NCI-H345 treated with DMSO at 0.1 percent for 48 hours (cell line): ENCODE results near the gene NCAPD2.

Experiments
- DNase-seq: peaks from one replicate; lab custom pipeline; 2025; ENCODE audit not compliant: unreplicated experiment; lab: John Stamatoyannopoulos, UW

The NCAPD2 gene

DNA sequence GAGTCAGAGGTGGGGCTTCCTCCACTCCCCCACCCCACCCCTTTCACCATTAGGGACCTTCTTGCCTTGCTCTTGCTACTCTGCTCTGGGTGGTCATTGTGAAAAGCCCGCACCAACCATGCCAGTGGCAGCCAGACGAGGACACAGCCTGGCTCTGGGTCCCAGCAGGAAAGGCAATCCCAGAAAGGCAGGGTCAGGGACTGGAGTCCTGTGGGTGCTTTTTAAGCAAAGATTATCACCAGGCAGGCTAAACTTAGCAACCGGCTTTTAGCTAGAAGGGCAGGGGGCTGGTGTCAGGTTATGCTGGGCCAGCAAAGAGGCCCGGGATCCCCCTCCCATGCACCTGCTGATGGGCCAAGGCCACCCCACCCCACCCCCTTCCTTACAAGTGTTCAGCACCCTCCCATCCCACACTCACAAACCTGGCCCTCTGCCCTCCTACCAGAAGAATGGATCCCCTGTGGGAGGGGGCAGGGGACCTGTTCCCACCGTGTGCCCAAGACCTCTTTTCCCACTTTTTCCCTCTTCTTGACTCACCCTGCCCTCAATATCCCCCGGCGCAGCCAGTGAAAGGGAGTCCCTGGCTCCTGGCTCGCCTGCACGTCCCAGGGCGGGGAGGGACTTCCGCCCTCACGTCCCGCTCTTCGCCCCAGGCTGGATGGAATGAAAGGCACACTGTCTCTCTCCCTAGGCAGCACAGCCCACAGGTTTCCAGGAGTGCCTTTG, 39.2 kb downstream of the NCAPD2 start:
- DNase-seq, result peak; percentile 64

DNA sequence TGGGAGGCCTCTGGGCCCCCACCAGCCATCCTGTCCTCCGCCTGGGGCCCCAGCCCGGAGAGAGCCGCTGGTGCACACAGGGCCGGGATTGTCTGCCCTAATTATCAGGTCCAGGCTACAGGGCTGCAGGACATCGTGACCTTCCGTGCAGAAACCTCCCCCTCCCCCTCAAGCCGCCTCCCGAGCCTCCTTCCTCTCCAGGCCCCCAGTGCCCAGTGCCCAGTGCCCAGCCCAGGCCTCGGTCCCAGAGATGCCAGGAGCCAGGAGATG, 39.7 kb downstream of the NCAPD2 start:
- DNase-seq, result no peak

DNA sequence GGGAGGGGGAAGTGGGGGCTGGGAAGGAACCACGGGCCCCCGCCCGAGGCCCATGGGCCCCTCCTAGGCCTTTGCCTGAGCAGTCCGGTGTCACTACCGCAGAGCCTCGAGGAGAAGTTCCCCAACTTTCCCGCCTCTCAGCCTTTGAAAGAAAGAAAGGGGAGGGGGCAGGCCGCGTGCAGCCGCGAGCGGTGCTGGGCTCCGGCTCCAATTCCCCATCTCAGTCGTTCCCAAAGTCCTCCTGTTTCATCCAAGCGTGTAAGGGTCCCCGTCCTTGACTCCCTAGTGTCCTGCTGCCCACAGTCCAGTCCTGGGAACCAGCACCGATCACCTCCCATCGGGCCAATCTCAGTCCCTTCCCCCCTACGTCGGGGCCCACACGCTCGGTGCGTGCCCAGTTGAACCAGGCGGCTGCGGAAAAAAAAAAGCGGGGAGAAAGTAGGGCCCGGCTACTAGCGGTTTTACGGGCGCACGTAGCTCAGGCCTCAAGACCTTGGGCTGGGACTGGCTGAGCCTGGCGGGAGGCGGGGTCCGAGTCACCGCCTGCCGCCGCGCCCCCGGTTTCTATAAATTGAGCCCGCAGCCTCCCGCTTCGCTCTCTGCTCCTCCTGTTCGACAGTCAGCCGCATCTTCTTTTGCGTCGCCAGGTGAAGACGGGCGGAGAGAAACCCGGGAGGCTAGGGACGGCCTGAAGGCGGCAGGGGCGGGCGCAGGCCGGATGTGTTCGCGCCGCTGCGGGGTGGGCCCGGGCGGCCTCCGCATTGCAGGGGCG, 40.2 kb downstream of the NCAPD2 start, which contains the start of gene GAPDH:
Gene GAPDH, plus strand, starts transcription at position 595 of the 772 bp plus-strand sequence. CDS start 316 bp downstream, outside the sequence.
- peak; percentile 94 for DNase-seq

DNA sequence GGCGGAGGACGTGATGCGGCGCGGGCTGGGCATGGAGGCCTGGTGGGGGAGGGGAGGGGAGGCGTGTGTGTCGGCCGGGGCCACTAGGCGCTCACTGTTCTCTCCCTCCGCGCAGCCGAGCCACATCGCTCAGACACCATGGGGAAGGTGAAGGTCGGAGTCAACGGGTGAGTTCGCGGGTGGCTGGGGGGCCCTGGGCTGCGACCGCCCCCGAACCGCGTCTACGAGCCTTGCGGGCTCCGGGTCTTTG, 40.7 kb downstream of the NCAPD2 start:
- DNase-seq, result no peak

DNA sequence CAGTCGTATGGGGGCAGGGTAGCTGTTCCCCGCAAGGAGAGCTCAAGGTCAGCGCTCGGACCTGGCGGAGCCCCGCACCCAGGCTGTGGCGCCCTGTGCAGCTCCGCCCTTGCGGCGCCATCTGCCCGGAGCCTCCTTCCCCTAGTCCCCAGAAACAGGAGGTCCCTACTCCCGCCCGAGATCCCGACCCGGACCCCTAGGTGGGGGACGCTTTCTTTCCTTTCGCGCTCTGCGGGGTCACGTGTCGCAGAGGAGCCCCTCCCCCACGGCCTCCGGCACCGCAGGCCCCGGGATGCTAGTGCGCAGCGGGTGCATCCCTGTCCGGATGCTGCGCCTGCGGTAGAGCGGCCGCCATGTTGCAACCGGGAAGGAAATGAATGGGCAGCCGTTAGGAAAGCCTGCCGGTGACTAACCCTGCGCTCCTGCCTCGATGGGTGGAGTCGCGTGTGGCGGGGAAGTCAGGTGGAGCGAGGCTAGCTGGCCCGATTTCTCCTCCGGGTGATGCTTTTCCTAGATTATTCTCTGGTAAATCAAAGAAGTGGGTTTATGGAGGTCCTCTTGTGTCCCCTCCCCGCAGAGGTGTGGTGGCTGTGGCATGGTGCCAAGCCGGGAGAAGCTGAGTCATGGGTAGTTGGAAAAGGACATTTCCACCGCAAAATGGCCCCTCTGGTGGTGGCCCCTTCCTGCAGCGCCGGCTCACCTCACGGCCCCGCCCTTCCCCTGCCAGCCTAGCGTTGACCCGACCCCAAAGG, 41.2 kb downstream of the NCAPD2 start:
- DNase-seq, result peak; percentile 23

DNA sequence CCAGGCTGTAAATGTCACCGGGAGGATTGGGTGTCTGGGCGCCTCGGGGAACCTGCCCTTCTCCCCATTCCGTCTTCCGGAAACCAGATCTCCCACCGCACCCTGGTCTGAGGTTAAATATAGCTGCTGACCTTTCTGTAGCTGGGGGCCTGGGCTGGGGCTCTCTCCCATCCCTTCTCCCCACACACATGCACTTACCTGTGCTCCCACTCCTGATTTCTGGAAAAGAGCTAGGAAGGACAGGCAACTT, 41.7 kb downstream of the NCAPD2 start:
- no peak for DNase-seq

DNA sequence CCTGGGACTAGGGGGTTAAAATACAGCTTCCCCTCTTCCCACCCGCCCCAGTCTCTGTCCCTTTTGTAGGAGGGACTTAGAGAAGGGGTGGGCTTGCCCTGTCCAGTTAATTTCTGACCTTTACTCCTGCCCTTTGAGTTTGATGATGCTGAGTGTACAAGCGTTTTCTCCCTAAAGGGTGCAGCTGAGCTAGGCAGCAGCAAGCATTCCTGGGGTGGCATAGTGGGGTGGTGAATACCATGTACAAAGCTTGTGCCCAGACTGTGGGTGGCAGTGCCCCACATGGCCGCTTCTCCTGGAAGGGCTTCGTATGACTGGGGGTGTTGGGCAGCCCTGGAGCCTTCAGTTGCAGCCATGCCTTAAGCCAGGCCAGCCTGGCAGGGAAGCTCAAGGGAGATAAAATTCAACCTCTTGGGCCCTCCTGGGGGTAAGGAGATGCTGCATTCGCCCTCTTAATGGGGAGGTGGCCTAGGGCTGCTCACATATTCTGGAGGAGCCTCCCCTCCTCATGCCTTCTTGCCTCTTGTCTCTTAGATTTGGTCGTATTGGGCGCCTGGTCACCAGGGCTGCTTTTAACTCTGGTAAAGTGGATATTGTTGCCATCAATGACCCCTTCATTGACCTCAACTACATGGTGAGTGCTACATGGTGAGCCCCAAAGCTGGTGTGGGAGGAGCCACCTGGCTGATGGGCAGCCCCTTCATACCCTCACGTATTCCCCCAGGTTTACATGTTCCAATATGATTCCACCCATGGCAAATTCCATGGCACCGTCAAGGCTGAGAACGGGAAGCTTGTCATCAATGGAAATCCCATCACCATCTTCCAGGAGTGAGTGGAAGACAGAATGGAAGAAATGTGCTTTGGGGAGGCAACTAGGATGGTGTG, 42.3 kb downstream of the NCAPD2 start:
- DNase-seq, result no peak

DNA sequence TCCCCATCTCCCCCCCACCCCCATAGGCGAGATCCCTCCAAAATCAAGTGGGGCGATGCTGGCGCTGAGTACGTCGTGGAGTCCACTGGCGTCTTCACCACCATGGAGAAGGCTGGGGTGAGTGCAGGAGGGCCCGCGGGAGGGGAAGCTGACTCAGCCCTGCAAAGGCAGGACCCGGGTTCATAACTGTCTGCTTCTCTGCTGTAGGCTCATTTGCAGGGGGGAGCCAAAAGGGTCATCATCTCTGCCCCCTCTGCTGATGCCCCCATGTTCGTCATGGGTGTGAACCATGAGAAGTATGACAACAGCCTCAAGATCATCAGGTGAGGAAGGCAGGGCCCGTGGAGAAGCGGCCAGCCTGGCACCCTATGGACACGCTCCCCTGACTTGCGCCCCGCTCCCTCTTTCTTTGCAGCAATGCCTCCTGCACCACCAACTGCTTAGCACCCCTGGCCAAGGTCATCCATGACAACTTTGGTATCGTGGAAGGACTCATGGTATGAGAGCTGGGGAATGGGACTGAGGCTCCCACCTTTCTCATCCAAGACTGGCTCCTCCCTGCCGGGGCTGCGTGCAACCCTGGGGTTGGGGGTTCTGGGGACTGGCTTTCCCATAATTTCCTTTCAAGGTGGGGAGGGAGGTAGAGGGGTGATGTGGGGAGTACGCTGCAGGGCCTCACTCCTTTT, 43.1 kb downstream of the NCAPD2 start:
- DNase-seq, result no peak

DNA sequence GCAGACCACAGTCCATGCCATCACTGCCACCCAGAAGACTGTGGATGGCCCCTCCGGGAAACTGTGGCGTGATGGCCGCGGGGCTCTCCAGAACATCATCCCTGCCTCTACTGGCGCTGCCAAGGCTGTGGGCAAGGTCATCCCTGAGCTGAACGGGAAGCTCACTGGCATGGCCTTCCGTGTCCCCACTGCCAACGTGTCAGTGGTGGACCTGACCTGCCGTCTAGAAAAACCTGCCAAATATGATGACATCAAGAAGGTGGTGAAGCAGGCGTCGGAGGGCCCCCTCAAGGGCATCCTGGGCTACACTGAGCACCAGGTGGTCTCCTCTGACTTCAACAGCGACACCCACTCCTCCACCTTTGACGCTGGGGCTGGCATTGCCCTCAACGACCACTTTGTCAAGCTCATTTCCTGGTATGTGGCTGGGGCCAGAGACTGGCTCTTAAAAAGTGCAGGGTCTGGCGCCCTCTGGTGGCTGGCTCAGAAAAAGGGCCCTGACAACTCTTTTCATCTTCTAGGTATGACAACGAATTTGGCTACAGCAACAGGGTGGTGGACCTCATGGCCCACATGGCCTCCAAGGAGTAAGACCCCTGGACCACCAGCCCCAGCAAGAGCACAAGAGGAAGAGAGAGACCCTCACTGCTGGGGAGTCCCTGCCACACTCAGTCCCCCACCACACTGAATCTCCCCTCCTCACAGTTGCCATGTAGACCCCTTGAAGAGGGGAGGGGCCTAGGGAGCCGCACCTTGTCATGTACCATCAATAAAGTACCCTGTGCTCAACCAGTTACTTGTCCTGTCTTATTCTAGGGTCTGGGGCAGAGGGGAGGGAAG, 43.9 kb downstream of the NCAPD2 start:
- peak; percentile 16 for DNase-seq

DNA sequence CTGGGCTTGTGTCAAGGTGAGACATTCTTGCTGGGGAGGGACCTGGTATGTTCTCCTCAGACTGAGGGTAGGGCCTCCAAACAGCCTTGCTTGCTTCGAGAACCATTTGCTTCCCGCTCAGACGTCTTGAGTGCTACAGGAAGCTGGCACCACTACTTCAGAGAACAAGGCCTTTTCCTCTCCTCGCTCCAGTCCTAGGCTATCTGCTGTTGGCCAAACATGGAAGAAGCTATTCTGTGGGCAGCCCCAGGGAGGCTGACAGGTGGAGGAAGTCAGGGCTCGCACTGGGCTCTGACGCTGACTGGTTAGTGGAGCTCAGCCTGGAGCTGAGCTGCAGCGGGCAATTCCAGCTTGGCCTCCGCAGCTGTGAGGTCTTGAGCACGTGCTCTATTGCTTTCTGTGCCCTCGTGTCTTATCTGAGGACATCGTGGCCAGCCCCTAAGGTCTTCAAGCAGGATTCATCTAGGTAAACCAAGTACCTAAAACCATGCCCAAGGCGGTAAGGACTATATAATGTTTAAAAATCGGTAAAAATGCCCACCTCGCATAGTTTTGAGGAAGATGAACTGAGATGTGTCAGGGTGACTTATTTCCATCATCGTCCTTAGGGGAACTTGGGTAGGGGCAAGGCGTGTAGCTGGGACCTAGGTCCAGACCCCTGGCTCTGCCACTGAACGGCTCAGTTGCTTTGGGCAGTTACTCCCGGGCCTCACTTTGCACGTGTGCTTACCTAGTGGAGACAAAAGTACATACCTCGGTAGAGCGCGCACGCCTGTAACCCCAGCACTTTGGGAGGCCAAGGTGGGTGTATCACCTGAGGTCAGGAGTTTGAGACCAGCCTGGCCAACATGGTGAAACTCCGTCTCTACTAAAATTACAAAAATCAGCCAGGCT, 44.8 kb downstream of the NCAPD2 start:
- no peak for DNase-seq

DNA sequence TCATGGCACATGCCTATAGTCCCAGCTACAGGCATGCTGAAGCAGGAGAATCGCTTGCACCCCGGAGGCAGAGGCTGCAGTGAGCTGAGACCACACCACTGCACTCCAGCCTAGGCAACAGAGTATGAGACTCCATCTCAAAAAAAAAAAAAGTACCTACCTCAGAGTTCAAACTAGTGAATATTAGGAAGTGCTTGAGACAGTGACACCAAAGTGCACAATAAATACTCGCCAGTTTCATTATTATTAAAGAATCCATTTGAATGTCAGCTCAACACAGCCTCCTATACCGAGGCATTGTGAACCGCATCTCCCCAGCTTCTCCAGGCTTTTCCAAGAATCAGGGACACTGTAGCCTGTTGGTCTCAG, 45.4 kb downstream of the NCAPD2 start:
- DNase-seq, result no peak

DNA sequence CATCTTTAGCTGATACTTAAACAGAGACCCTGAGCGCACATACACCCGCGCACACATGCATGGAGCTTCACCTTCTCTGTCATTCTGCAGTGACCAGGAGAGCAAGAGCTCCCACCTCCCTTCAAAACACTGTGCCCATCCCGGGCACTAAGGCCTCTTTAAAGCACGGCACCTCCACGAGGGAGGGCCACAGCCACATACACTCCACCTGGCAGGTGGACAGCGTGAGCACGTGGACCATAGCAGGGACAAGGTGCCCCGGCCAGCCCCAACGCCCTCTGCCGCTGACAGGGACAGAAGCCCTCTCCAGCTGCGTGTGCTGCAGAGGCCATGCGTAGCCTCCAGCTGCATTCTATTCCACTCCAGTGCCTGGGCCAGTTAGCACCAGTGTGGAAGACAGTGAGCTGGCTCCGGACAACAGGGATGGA, 45.8 kb downstream of the NCAPD2 start:
- no peak for DNase-seq

DNA sequence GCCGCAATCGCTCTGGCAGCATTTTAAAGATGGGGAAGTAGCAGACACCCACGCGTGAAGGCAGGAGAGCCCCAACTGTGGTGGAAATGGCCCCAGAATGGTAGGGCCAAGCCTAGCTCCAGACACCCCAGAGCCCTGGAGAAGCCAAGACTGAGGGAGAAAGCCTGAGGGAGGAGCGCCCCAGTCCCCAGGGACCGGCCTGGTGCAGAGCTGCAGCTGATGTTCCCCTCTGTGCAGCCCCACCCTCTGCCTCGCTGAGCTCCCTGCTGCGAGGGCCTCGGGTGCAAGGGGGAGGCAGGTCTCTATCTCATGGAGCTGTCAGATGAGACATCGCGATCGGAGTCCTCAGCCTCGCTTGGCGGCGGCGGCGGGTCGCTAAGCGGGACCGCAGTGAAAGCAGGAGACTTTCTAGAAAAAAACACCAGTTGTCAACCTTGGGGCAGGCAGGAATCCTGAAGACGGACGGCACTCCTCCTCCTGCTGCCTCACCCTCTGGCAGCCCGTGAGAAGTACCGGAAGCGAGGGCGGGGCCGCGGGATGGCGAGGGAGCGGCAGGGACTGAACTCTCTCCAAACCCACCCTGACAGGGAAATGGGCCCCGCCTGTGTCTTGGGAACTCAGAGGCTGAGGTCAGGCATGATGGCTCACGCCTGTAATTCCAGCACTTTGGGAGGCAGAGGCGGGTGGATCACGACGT, 46.4 kb downstream of the NCAPD2 start:
- peak; percentile 64 for DNase-seq

DNA sequence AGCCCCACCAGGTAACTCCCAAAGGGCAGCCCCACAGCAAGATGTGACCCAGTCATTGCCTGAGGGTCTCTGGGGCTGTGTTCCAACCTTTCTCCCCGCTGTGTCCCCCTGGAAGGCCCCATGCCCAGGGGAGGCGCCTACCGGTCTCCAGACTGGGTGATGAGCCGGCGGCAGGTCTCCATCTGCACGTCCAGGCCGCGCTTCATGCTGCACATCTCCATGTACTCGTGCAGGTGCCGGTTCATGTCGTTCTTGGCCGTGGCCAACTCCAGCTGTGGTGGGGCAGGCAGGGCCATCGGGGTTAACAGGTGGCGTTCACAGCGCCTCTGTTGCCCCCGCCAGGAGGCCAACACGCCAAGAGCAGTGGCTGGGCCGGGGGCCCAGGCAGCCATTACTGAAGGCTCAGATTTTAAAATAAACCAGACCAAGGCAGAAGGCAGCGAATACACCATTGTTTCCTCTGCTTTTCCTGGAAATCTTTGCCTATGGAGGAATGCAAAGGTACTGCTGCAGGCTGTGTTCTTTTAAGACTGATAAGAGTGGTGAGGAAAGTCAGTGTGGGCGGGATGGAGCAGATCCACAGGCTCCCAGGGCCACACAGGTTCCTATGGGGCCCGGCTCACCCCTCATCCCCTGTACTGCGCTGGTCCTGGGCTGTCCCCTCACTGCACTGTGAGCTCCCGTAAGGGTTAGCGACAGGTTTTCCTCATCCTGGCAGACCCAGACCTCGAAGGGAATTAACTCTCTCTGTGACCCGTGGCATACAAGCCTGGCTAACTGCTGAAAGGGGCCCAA, 47.7 kb downstream of the NCAPD2 start:
- no peak for DNase-seq

DNA sequence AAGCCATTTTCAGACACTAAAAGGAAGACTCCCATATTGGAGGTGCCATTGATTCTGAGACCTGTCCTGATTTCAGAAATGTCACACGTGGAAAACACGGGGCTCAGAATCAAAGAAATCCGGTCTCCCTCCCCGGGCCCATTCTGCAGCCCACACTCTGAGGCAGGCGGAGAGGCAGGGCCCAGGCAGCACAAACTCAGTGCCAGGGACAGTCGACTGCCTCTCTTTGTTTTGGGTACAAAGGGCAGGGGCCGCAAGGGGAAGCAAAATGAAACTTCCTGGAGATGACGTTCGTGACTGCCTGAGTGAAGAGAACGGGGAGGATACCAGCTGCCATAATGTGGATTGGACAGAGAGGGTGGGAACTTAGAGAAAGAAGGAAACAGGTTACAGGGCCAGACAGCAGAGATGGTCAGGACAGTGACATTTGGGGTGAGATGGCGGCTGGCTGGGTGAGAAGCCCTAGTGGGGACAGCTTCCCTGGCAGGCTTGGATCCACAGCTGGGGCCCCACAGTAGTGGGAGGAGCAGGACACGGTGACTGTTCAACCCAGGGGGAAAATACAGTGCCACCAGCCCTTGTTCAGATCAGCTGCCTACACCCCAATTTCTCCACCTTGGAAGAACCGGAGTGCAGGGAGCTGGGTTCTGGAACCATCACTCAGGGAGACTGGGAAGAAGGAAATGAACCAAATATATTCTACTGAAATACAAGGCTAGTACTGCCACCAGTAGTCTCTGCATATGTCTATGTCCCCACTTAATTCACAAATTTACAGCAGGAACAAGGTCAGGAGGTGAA, 48.5 kb downstream of the NCAPD2 start:
- DNase-seq, result no peak

DNA sequence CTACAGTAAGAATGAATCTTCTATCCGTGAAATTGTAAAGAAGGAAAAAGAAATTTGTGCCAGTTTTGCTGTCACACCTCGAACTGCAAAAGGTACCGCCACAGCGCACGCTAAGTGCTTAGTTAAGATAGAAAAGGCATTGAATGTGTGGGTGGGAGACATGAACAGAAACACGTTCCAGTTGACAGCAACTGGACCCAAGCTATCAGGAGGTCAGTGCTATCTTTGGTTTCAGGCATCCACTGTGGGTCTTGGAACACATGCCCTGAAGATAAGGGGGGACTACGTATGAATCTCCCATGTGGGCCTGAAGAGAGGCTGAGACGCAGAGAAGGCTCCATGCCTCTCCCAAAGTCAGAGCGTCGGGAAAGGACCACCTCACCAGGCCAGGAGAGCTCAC, 52.1 kb downstream of the NCAPD2 start:
- no peak for DNase-seq

DNA sequence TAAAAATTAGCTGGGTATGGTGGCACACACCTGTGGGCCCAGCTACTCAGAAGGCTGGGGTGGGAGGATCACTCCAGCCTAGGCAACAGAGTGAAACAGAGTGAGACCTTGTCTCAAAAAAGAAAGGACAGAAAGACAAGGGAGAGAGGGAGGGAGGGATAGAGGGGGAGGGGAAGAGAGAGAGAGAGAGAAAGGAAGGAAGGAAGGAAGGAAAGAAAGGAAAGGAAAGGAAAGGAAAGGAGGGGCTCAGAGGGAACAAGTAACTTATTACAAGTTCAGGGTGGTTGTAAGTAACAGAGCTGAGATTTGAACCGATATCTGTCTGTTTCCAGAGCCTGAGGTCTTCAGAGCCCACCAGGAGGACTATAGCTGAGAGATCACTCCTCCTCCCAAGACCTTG, 53.7 kb downstream of the NCAPD2 start:
- DNase-seq, result no peak
